NOMO-1 treated with DMSO at 0.1 percent for 48 hours (cell line): Measurements from ENCODE around the gene SCCPDH.

Experiments
- DNase-seq: peaks from one replicate; lab custom pipeline; 2025; ENCODE audit not compliant: unreplicated experiment; lab: John Stamatoyannopoulos, UW

Gene SCCPDH

DNA sequence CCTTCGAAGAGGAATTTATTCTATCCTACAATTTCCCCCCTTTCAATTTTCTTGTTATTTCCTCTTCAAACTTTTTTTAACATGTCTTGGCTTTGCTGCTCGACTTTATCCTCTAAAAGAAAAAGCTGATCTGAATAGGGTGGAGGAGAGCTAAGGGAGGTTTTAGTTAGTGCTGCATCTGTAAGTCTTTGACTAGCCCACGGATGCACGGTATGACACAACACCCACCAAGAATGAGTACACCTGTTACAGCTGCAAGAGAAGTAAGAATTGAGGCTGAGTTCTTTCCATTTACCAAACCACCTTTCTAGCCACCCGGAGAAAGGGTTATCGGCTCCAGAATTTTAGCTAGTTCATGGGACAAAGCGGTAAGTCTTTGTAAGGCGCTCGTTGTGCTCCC, 23.8 kb downstream of the SCCPDH start:
- DNase-seq: no peak

GRCh38 chr1:246748867-246749266, 24.7 kb downstream of the SCCPDH start:
- DNase-seq: peak; percentile 7

- DNase-seq: no peak
Observed at GRCh38 chr1:246750752-246751151, 26.5 kb downstream of the SCCPDH start.

GRCh38 chr1:246753670-246754535, 29.7 kb downstream of the SCCPDH start:
- peak; percentile 33 for DNase-seq

- DNase-seq: no peak
Observed at GRCh38 chr1:246755419-246755818, 31.2 kb downstream of the SCCPDH start.

DNA sequence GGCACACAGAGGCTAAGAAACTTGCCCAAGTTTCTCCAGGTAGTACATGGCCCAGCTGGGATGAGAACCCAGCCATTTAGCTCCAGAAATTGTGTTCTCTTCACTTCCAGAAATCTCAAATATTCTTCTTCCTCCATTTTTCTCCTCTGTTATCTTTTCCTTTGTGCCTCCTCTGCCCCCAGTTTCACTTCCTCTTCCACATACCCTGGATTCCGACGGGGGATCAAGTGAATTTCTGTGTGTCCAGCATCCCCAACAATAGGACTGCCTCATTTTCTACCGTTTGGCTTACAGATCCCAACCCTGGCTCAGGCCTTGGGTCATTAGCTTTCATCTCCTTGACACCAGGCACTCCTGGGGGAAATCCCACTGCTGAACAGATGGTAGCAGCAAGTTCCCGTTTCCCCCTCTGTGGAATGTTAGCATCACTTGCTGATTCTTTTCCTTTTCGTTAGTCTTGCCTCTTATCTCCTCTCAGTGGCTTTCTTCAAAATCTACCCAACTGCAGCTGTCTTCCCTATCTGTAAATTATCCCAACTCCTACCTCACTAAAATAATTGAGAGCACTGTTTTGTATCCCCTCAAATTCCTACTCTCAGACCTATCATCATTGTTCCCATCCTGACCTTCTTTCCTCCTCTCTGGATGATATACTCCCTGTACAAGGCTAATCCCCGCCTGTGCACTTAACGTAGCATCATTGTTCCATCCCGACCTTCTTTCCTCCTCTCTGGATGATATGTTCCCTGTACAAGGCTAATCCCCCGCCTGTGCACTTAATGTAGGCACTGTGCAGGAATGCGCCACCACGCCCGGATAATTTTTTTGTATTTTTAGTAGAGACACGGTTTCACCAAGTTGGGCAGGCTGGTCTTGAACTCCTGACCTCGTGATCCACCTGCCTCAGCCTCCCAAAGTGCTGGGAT, 36.5 kb downstream of the SCCPDH start:
- peak; percentile 48 for DNase-seq

DNA sequence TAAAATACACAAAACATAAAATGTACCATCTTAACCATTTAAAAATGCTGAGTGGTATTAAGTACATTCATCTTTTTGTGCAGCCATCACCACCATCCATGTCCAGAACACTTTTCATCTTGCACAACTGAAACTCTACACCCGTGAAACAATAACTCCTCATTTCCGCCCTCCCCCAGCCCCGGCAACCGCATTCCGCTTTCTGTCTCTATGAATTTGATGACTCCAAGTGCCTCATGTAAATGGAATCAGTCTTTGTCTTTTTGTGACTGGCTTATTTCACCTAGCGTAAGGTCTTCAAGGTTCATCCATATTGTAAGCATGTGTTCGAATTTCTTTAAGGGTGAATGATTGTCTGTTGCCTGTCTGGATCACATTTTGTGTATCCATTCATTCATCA, 37.2 kb downstream of the SCCPDH start:
- no peak for DNase-seq

GRCh38 chr1:246765521-246765920, 41.3 kb downstream of the SCCPDH start:
- no peak for DNase-seq

DNA sequence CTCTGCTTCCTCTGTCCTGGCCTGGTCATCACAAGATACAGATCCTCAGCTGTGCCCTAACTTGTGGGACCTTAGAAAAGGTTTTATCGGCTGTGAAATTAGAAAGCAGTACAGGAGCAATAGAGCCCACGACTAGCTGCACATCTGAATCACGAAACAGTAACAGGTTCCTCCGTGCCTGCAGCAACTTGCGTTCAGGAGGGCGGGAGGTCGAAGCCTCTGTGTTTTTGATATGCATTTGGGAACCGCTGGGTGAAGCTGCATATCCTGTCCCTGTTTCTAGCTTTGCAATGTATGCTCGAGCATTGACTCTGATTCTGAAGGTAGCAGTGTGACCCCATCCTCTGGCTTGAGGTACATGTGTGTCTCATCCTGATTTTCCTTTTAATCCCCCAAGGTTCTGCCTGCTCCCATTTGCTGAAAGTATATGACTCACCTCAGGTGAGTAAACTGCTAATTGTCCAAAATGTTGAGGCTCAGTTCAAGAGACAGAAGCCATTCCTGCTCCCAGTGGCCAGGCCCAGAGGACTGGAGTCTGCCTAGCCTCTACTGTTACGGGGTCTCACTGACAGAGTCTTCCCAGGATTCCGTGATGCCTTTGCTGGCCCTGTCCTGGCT, 44.3 kb downstream of the SCCPDH start:
- DNase-seq: no peak

GRCh38 chr1:246769306-246769705, 45.1 kb downstream of the SCCPDH start:
- DNase-seq: no peak

DNA sequence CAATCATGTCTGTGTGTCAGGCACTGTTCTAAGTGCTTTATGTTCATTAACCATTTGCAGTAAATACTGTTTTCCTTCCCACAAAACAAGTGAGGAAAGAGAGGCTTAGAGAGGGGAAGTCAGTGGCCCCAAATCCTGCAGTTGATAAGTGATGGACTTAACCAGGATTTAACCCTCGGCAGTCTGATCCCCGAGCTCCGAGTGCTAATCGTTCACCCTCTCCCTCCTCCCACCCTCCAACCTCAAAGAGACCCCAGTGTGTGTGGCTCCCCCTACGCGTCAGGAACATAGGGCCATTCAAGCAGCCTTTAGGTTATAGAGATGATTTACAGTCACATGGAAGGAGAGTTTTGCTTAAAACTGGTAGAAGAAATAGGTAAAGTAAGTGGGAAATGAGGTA, 47.2 kb downstream of the SCCPDH start:
- no peak for DNase-seq

- DNase-seq: no peak
Observed at GRCh38 chr1:246772686-246773085, 48.5 kb downstream of the SCCPDH start.

DNA sequence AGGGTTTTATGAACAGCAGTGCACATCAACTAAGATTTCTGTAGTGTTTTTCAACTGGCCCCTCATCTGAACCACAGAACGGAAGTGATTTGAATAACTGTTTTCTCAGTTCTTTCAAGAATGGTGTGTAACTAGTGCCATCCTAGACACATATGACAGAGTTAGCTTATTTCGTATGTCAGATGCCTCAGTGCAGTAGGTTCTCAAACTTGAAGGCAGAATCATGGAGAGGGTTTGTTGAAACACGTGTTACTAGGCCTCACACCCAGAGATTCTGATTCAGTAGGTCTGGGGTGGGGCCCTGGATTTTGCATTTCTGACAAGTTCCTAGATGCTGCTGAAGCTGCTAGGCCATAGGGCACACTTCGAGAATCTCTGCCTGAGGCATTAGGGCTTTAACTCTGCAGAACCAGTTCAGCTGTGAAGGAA, 49.0 kb downstream of the SCCPDH start:
- DNase-seq: no peak

- DNase-seq: no peak
Observed at GRCh38 chr1:246775531-246776385, 51.5 kb downstream of the SCCPDH start.

GRCh38 chr1:246776923-246777322, 52.7 kb downstream of the SCCPDH start:
- no peak for DNase-seq

GRCh38 chr1:246778663-246779062, 54.5 kb downstream of the SCCPDH start:
- no peak for DNase-seq

- no peak for DNase-seq
Observed at GRCh38 chr1:246779561-246780175, 55.5 kb downstream of the SCCPDH start.

GRCh38 chr1:246780264-246780663, 56.1 kb downstream of the SCCPDH start:
- no peak for DNase-seq

DNA sequence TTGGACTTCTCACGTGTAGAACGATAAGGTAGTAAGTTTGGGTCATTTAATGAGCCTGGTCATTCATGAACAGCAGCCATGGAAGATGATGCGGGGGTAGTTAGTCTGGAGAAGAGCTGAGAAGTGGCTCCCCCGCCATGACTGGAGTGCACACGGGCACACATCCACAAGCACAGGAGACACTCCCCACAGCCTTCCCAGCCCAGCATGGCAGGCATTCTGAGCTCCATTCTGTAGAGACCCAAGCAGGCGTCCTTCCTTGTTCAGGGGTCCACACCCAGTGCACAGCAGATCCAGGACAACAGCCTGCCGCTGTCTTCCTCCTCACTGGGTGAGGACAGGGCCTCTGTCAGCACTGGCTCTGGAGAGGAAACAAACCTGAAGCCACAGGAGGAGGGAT, 57.0 kb downstream of the SCCPDH start:
- no peak for DNase-seq
